ENCODE measurements around the gene FOXJ3.

Gene FOXJ3

DNA sequence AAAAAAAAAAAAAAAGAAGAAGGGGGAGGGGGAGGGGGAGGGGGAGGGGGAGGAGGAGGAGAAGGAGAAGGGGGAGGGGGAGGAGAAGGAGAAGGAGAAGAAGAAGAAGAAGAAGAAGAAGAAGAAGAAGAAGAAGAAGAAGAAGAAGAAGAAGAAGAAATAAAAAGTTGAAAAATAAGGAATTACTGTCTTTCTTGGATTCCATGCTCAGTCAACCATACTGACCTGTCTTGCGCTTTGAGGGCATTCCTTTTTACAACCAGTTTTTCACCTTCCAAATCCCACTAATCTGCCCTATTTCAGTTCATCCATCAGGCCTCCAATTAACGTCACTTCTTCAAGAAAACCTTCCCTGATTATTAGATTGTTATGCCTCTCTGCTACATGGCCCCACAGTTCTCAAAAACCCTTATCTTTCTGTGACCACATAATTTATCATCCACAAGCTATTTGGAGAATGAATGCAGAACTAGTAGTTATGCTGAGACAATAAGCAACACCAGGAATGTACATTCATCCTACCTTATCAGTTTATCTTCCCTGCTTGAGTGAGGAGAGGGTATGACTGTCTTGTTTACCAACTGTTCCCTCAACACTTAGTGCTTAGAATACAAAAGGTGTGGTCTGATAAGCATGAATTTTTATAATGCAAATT is 113.0 kb downstream of the FOXJ3 start:
- Histone ChIP-seq H3F3A (ENCODE audit: insufficient read depth) (0 out of 2 replicates have a peak, but pooled peaks cover 2% of the 10 kb centered on the region), H3K27me3 (ENCODE audit: low read length) (no peaks in the 10 kb centered on the region), H3K9me3 (ENCODE audit: insufficient read depth, low read length) (no peaks in the 10 kb centered on the region), H3K36me3 (ENCODE audit: low read length) (peaks cover 5% of the 10 kb centered on the region; the same call in 1 of the 2 replicates), H3K9me2 (replicated peaks; ENCODE audit: insufficient read depth, low read length) (no peaks in the 10 kb centered on the region), H3K79me2 (ENCODE audit: insufficient read depth, low read length) (peaks cover 27% of the 10 kb centered on the region), H4K20me1 (ENCODE audit: low read depth, low read length) (no peaks in the 10 kb centered on the region), H2AFZ (ENCODE audit: low read depth, low read length, severe bottlenecking) (no peak overlapping the region), H3K4me3 (ENCODE audit: insufficient read depth, low read length, poor library complexity, severe bottlenecking) (no peak overlapping the region), H3K4me2 (ENCODE audit: low read depth, low read length, poor library complexity, severe bottlenecking) (no peak overlapping the region), H3K9ac (ENCODE audit: low read length) (no peak overlapping the region), H3K27ac (ENCODE audit: low read depth, low read length) (no peak overlapping the region)
- TF ChIP-seq EZH2phosphoT487 (conservative IDR thresholded peaks at IDR 0.05; ENCODE audit: low read length): no peak
- TF ChIP-seq, protein P1, sequence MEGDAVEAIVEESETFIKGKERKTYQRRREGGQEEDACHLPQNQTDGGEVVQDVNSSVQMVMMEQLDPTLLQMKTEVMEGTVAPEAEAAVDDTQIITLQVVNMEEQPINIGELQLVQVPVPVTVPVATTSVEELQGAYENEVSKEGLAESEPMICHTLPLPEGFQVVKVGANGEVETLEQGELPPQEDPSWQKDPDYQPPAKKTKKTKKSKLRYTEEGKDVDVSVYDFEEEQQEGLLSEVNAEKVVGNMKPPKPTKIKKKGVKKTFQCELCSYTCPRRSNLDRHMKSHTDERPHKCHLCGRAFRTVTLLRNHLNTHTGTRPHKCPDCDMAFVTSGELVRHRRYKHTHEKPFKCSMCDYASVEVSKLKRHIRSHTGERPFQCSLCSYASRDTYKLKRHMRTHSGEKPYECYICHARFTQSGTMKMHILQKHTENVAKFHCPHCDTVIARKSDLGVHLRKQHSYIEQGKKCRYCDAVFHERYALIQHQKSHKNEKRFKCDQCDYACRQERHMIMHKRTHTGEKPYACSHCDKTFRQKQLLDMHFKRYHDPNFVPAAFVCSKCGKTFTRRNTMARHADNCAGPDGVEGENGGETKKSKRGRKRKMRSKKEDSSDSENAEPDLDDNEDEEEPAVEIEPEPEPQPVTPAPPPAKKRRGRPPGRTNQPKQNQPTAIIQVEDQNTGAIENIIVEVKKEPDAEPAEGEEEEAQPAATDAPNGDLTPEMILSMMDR (IDR thresholded peaks at IDR 0.05; ENCODE audit: insufficient read depth, low read length, poor library complexity, severe bottlenecking): no peak

GRCh38 chr1:42221456-42221855 is 113.6 kb downstream of the FOXJ3 start:
- TF ChIP-seq, protein P1 (IDR thresholded peaks at IDR 0.05; ENCODE audit: insufficient read depth, low read length, poor library complexity, severe bottlenecking): no peak
- TF ChIP-seq EZH2phosphoT487 (conservative IDR thresholded peaks at IDR 0.05; ENCODE audit: low read length): no peak
- Histone ChIP-seq H3K9ac (ENCODE audit: low read length) (no peak overlapping the region), H3K9me2 (replicated peaks; ENCODE audit: insufficient read depth, low read length) (no peaks in the 10 kb centered on the region), H3K9me3 (ENCODE audit: insufficient read depth, low read length) (no peaks in the 10 kb centered on the region), H3K27me3 (ENCODE audit: low read length) (no peaks in the 10 kb centered on the region), H3K79me2 (ENCODE audit: insufficient read depth, low read length) (peaks cover 24% of the 10 kb centered on the region), H4K20me1 (ENCODE audit: low read depth, low read length) (no peaks in the 10 kb centered on the region), H3K27ac (ENCODE audit: low read depth, low read length) (no peak overlapping the region), H3K36me3 (ENCODE audit: low read length) (peaks cover 3% of the 10 kb centered on the region; the same call in 1 of the 2 replicates), H2AFZ (ENCODE audit: low read depth, low read length, severe bottlenecking) (no peak overlapping the region), H3K4me2 (ENCODE audit: low read depth, low read length, poor library complexity, severe bottlenecking) (no peak overlapping the region), H3F3A (ENCODE audit: insufficient read depth) (0 out of 2 replicates have a peak, but pooled peaks cover 2% of the 10 kb centered on the region), H3K4me3 (ENCODE audit: insufficient read depth, low read length, poor library complexity, severe bottlenecking) (no peak overlapping the region)

GRCh38 chr1:42219627-42220026 is 115.4 kb downstream of the FOXJ3 start:
- no peak overlapping the region for H3K27ac ChIP-seq (ENCODE audit: low read depth, low read length)
- no peak overlapping the region for H2AFZ ChIP-seq (ENCODE audit: low read depth, low read length, severe bottlenecking)
- no peaks in the 10 kb centered on the region for H3K27me3 ChIP-seq (ENCODE audit: low read length)
- TF ChIP-seq, protein P1 (IDR thresholded peaks at IDR 0.05; ENCODE audit: insufficient read depth, low read length, poor library complexity, severe bottlenecking): no peak
- no peak for TF ChIP-seq EZH2phosphoT487 (conservative IDR thresholded peaks at IDR 0.05; ENCODE audit: low read length)
- no peak overlapping the region for H3K9ac ChIP-seq (ENCODE audit: low read length)
- peaks cover 6% of the 10 kb centered on the region; the same call in 1 of the 2 replicates for H3K36me3 ChIP-seq (ENCODE audit: low read length)
- no peaks in the 10 kb centered on the region for H4K20me1 ChIP-seq (ENCODE audit: low read depth, low read length)
- no peaks in the 10 kb centered on the region for H3K9me2 ChIP-seq (replicated peaks; ENCODE audit: insufficient read depth, low read length)
- H3F3A ChIP-seq (ENCODE audit: insufficient read depth): peaks cover 5% of the 10 kb centered on the region; the same call in 1 of the 2 replicates
- no peak overlapping the region for H3K4me3 ChIP-seq (ENCODE audit: insufficient read depth, low read length, poor library complexity, severe bottlenecking)
- peaks cover 35% of the 10 kb centered on the region for H3K79me2 ChIP-seq (ENCODE audit: insufficient read depth, low read length)
- no peak overlapping the region for H3K4me2 ChIP-seq (ENCODE audit: low read depth, low read length, poor library complexity, severe bottlenecking)
- H3K9me3 ChIP-seq (ENCODE audit: insufficient read depth, low read length): no peaks in the 10 kb centered on the region

All from SU-DHL-6 (cell line).